Thymus (tissue), 11 donors: ENCODE results near the gene TMEM131L. TPM values are rescaled to one million over a fixed set of nuclear protein-coding genes. Genes with fewer than 3 reads are reported as not detected.

Experiments
- DNase-seq, 9 donors: peaks; one replicate each; pipeline ENCODE4 v3.0.0-alpha.2; 2013; ENCODE audit warnings: low spot score in 9 of 9, low read depth in 6 of 9, missing footprints in 1 of 9
- H3K27ac ChIP-seq, 2 donors: one replicate each; pipeline ENCODE4 v1.5.1; 2013; ENCODE audit warnings: control low read depth in 1 of 2, low read depth in 1 of 2, low read length in 1 of 2, mild to moderate bottlenecking in 1 of 2, moderate library complexity in 1 of 2
- H3K27me3 ChIP-seq, 2 donors: one replicate each; pipeline ENCODE4 v1.5.1; 2013; ENCODE audit warnings: low read length in 1 of 2; ENCODE audit not compliant: control insufficient read depth in 2 of 2, insufficient read depth in 1 of 2
- H3K36me3 ChIP-seq, 2 donors: one replicate each; pipeline ENCODE4 v1.5.1; 2013; ENCODE audit warnings: low read length in 1 of 2, mild to moderate bottlenecking in 1 of 2, moderate library complexity in 1 of 2; ENCODE audit not compliant: control insufficient read depth in 2 of 2, insufficient read depth in 2 of 2
- H3K4me1 ChIP-seq, 2 donors: one replicate each; pipeline ENCODE4 v1.5.1; 2013; ENCODE audit warnings: low read length in 2 of 2; ENCODE audit not compliant: control insufficient read depth in 2 of 2, insufficient read depth in 2 of 2
- H3K4me3 ChIP-seq, 2 donors: one replicate each; pipeline ENCODE4 v1.5.1; 2013; ENCODE audit warnings: low read length in 2 of 2, control low read depth in 1 of 2, mild to moderate bottlenecking in 1 of 2
- H3K9me3 ChIP-seq, 2 donors: one replicate each; pipeline ENCODE4 v1.5.1; 2013; ENCODE audit warnings: low read length in 1 of 2, mild to moderate bottlenecking in 1 of 2; ENCODE audit not compliant: control insufficient read depth in 2 of 2, insufficient read depth in 1 of 2
- WGBS: extraction: QIAGEN DNeasy Blood & Tissue Kit; methylation state at CpG from one replicate; pipeline ENCODE4 v1.1.7; 2013; 5-methylcytosine and 5-hydroxymethylcytosine counted together
- polyA plus RNA-seq: library from polyadenylated mRNA; stranded (reverse); fragments of 200-250 nt; gene quantifications from one replicate; pipeline ENCODE4 v1.2.3, GENCODE V29; 2013
- total RNA-seq: library from RNA; stranded (reverse); fragments of 120-200 nt; gene quantifications from one replicate; pipeline ENCODE4 v1.2.4, GENCODE V29; 2013
- donor health status: healthy.

Gene TMEM131L
- total and polyA plus RNA-seq, 2 donors, result 32.8 to 40.9 TPM

- H3K4me3 ChIP-seq, result no peak overlapping the region
- no peak overlapping the region for H3K27ac ChIP-seq
- 80% methylated on average over 1 of the region's 1 CpG for WGBS
- no peak for DNase-seq
- H3K36me3 ChIP-seq, result peaks cover 21 to 58% of the 10 kb centered on the region in 2 donors
- H3K4me1 ChIP-seq, result peaks cover 4 to 20% of the 10 kb centered on the region in 2 donors
- H3K9me3 ChIP-seq, result peaks cover 0 to 2% of the 10 kb centered on the region in 2 donors
- H3K27me3 ChIP-seq, result no peaks in the 10 kb centered on the region
These were observed 47.4 kb downstream of the TMEM131L start for GRCh38 chr4:153513596-153513995.

- H3K36me3 ChIP-seq, result peaks cover 17 to 59% of the 10 kb centered on the region in 2 donors
- DNase-seq, result no peak
- H3K4me3 ChIP-seq, result no peak overlapping the region
- H3K27ac ChIP-seq, result no peak overlapping the region
- H3K9me3 ChIP-seq, result peaks cover 0 to 2% of the 10 kb centered on the region in 2 donors
- no peaks in the 10 kb centered on the region for H3K27me3 ChIP-seq
- H3K4me1 ChIP-seq, result peaks cover 9 to 24% of the 10 kb centered on the region in 2 donors
- WGBS, result 91% methylated on average over 3 of the region's 3 CpGs
These were observed 47.9 kb downstream of the TMEM131L start for GRCh38 chr4:153514001-153514526.

DNA sequence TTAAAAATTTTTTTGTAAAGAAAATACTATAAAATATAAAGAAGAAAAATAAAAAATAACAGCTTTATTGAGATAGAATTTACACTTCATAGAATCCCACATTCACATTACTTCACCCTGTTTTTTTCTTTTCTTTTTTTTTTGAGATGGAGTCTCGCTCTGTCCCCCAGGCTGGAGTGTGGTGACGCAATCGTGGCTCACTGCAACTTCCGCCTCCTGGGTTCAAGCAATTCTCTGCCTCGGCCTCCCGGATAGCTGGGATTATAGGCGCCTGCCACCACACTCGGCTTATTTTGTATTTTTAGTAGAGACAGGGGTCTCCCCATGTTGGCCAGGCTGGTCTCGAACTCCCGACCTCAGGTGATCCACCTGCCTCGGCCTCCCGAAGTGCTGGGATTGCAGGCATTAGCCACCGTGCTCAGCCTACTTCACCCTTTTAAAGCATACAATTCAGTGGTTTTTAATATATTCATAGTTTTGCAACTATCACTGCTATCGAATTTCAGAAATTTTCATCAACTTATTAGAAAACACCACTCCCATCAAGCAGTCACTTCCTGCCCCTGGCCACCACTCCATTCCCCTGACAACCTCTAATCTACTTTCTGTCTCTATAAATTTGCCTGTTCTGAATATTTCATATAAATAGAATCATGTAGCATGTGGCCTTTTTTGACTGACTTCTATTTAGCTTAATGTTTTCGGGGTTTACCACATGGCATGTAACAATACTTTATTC lies 48.7 kb downstream of the TMEM131L start:
- Histone ChIP-seq H3K4me1 (peaks cover 10 to 32% of the 10 kb centered on the region in 2 donors), H3K36me3 (peaks cover 10 to 59% of the 10 kb centered on the region in 2 donors), H3K27me3 (no peaks in the 10 kb centered on the region), H3K9me3 (peaks cover 0 to 2% of the 10 kb centered on the region in 2 donors), H3K4me3 (no peak overlapping the region), H3K27ac (peak overlapping the region in 1 of 2 donors; percentile 13)
- DNase-seq, result no peak
- WGBS, result 97% methylated on average over 15 of the region's 15 CpGs

- WGBS, result 96% methylated on average over 3 of the region's 3 CpGs
- H3K4me1 ChIP-seq, result peaks cover 22 to 54% of the 10 kb centered on the region in 2 donors
- DNase-seq, result no peak
These were observed 51.0 kb downstream of the TMEM131L start for GRCh38 chr4:153517159-153517558.

GRCh38 chr4:153518001-153518400 lies 51.8 kb downstream of the TMEM131L start:
- no peaks in the 10 kb centered on the region for H3K27me3 ChIP-seq
- H3K36me3 ChIP-seq, result peaks cover 0 to 46% of the 10 kb centered on the region in 2 donors
- H3K4me3 ChIP-seq, result no peak overlapping the region
- H3K27ac ChIP-seq, result no peak overlapping the region
- H3K9me3 ChIP-seq, result peaks cover 0 to 2% of the 10 kb centered on the region in 2 donors
- H3K4me1 ChIP-seq, result peaks cover 29 to 58% of the 10 kb centered on the region in 2 donors
- DNase-seq, result no peak
- 81% methylated on average over 8 of the region's 8 CpGs for WGBS

More at GRCh38 chr4:153517159-153517558, 51.0 kb downstream of the TMEM131L start:
- no peaks in the 10 kb centered on the region for H3K27me3 ChIP-seq
- no peak overlapping the region for H3K27ac ChIP-seq
- H3K4me3 ChIP-seq, result no peak overlapping the region
- peaks cover 0 to 46% of the 10 kb centered on the region in 2 donors for H3K36me3 ChIP-seq
- H3K9me3 ChIP-seq, result peaks cover 0 to 2% of the 10 kb centered on the region in 2 donors

GRCh38 chr4:153518637-153519389 lies 52.7 kb downstream of the TMEM131L start:
- WGBS, result 74% methylated on average over 10 of the region's 10 CpGs
- peaks cover 37 to 65% of the 10 kb centered on the region in 2 donors for H3K4me1 ChIP-seq
- no peak overlapping the region for H3K4me3 ChIP-seq
- peaks cover 0 to 46% of the 10 kb centered on the region in 2 donors for H3K36me3 ChIP-seq
- peaks cover 0 to 2% of the 10 kb centered on the region in 2 donors for H3K9me3 ChIP-seq
- no peak for DNase-seq
- H3K27ac ChIP-seq, result peak overlapping the region; percentile 25 to 44
- H3K27me3 ChIP-seq, result no peaks in the 10 kb centered on the region

DNA sequence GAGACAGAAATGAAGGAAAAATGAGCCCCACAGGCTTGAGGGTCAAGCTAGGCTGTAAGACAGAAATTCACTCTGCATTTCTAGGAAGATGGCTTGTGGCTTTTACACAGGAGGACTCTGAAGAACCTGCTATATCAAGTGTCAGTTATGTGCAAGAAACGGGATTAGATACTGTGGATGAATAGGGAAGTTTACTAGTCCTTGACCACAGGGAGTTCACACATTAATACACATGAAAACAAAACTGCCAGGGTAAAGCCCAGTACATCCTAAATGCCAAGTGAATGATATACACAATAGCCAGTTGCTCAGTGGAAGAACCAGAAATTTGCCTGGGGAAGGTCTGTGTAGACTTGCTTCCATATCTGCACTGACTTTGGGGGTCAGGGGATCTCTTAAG lies 53.5 kb downstream of the TMEM131L start:
- Histone ChIP-seq H3K36me3 (peaks cover 0 to 46% of the 10 kb centered on the region in 2 donors), H3K27ac (peak overlapping the region in 1 of 2 donors; percentile 44), H3K27me3 (no peaks in the 10 kb centered on the region), H3K4me3 (no peak overlapping the region), H3K4me1 (peaks cover 44 to 70% of the 10 kb centered on the region in 2 donors), H3K9me3 (peaks cover 0 to 2% of the 10 kb centered on the region in 2 donors)
- DNase-seq, result no peak
- WGBS, result 21% methylated on average over 1 of the region's 1 CpG

DNA sequence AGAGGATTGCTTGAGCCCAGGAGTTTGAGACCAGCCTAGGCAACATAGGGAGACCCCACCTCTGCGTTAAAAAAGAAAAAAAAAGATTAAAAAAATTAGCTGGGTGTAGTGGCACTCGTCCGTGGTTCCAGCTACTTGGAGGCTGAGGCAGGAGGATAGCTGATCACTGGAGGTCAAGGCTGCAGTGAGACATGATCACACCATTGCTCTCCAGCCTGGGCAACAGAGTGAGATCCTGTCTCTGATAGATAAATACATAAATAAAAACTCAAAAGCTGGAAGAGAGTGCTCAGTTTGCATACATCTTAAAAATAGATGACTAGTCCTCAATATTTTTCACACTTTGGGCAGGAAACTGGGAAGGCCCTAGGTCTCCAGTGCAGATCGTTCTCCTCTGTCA lies 54.1 kb downstream of the TMEM131L start:
- H3K9me3 ChIP-seq, result no peaks in the 10 kb centered on the region
- peaks cover 47 to 75% of the 10 kb centered on the region in 2 donors for H3K4me1 ChIP-seq
- DNase-seq, result no peak
- 83% methylated on average over 4 of the region's 4 CpGs for WGBS
- no peaks in the 10 kb centered on the region for H3K27me3 ChIP-seq
- peaks cover 0 to 41% of the 10 kb centered on the region in 2 donors for H3K36me3 ChIP-seq
- no peak overlapping the region for H3K4me3 ChIP-seq
- peak overlapping the region; percentile 37 to 90 for H3K27ac ChIP-seq
